ENCODE measurements around the gene HMGB4.

The HMGB4 gene

DNA sequence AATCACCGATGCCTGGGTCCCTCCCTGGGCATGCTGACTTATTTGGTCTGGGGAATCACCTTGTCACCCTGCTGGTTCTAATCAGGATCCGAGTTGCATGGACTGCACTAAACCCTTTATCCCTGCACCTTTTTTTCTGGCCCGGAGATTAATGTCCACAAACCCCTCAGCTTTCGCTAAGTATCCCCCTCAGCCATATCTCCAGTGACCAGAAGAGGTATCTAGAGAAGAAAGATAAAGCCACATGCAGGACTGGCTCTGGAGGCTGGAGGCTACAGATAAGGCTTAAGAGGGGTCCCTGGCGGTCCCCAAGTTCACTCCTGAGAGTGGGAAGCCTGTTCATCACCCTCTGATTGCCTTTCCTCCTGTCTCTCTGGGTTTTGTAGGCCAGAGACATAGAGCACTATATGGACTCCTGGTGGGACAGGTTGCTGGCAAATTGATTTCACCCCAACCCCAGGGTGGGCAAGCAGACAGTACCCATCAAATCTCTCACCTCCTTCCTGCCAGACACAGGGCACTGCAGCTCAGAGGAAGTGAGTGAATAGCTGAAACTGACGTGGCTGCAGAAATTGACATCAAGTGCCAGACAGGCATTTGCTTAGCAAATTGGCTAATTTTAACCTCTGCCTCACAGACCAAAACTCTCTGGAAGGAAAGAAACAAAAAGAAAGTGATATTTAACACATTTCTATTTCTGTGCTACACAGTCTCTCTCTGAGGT, 38.8 kb downstream of the HMGB4 start:
- no peak for DNase-seq

DNA sequence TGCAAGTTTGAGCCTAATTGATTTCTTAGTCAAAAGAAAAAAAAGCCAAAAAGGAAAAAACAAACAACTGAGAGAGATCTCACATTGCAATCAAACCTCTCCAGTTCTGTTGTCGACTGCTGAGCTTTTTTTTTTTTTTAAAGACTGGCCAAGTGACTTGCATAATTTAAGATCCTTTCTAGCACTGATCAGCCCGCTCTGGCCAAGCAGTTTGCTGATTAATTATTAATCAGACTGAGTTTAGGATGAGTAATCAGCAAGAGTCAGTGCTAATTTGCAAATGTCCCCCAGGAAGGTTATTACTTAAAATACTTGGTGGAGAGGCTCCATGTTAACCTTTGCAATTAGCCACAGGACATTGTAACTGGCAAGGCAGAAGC, 39.3 kb downstream of the HMGB4 start:
- DNase-seq, result no peak

DNA sequence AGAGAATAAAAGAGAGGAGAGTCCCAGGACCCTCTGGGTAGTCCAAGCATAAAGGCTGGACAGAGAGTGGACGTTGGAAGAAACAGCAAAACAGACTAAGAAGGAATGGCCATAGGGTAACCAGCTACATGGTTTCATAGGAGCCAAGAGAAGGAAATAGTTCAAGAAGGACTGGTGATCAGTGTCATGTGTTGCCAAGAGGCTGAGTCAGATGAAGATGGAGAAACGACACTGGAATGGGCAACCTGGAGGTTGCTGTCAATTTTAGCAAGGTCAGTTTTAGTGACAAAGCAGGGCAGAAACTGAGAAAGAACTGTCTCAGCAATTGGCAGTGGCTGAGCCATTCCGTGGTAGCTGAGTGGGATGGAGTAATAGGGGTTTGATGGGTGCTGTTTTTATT, 41.4 kb downstream of the HMGB4 start:
- DNase-seq, result no peak

DNA sequence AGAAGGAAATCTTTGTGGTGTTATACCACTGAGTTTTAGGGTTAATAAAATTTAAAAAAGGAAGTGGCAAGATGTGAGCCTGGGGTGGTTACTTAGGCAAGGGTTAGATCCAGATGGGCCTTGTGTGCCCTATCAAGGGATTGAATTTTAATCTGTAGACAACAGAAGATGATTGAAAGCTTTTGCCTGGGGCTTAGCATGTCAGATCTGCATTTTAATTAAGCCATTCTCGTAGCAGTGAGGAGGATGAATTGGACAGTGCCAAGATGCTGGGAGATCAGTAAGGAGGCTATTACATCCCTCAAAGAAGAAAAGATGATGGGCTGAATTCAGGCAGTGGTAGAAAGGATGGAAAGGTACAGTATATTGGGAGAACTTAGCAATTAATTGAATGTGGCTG, 42.3 kb downstream of the HMGB4 start:
- no peak for DNase-seq

DNA sequence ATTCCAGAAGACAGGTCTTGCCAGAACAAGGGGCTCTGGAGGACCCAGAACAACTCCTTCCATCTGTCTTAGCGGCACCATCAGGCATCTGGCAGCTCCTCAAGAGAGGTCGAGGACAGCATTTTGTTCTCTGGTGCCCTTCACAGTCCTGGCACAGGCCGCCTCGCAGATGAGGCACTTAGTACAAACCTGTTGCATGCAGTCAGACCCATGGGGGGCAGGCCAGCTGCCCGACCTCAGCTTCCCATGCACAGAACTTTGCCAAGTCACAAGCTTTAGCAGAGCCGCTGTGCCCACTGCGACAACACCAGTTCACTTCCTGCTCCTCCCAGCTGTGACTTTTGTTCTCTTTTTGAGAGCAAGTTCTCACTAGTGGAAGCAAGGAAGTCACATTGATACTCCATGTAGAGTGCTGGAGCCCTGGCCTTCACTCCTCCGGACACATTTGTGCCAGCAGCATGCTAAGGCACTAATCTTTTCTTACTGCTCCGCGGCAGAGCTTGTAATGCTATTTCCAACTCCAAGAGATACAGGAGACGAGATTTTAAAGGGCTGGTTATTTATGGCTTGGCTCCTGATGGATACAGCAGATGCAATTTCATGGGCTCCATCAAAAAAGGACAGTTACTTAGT, 44.6 kb downstream of the HMGB4 start:
- no peak for DNase-seq
